HepG2 (cell line): Measurements from ENCODE around the gene PAX7. TPM values are rescaled to one million over a fixed set of nuclear protein-coding genes. Genes with fewer than 3 reads are reported as not detected.

Experiments
- ATAC-seq: fragments of 200-7000 bp; cut with Tn5 transposase; 3 replicates; pipeline ENCODE4 v1.9.1; 2020; ENCODE audit warnings: mild to moderate bottlenecking, moderate library complexity
- BruUV-seq: library from RNA; stranded (reverse); fragments of 400-500 nt; replicated peaks from 2 replicates; lab custom pipeline; 2021; lab: Mats Ljungman, UMichigan
- CTCF ChIA-PET: fragments of 300-600 bp; formaldehyde crosslinking; extraction: SDS; loops from one replicate; lab custom pipeline; 2021; ENCODE audit warnings: low total read pairs, inconsistent platforms, low intra/inter-chr PET ratio; lab: Yijun Ruan, JAX
- POLR2A ChIA-PET: fragments of 350-600 bp; sonication (Branson Sonifier 250); formaldehyde crosslinking; loops from one replicate; lab custom pipeline; 2020; ENCODE audit warnings: antibody characterized with exemption, inconsistent platforms; lab: Yijun Ruan, JAX
- DNase-seq: peaks from one replicate; pipeline ENCODE4 v3.0.0-alpha.2; 2015; ENCODE audit warnings: low spot score
- FAIRE-seq: peaks from 3 replicates; lab custom pipeline; 2011; peaks lifted over from hg19 to GRCh38; lab: Jason Lieb, UNC
- H2AFZ ChIP-seq: one replicate; pipeline ENCODE4 v1.6.1; 2011; ENCODE audit warnings: low read length, inconsistent platforms
- H3K27ac ChIP-seq: fragments of 300-600 bp; 3 replicates; pipeline ENCODE4 v1.8.0; 2011; ENCODE audit warnings: mixed run types, mild to moderate bottlenecking, mixed read lengths, low read length, inconsistent platforms; ENCODE audit not compliant: insufficient read depth; ENCODE audit errors: extremely low read length
- H3K27me3 ChIP-seq, 2 experiments: fragments of 200-600 bp in 1 of 2; 2 replicates in 1 of 2; 3 replicates in 1 of 2; pipeline versions ENCODE4 v1.6.0 to v1.8.0; 2011; ENCODE audit warnings: low read length in 2 of 2, mild to moderate bottlenecking in 2 of 2, moderate library complexity in 2 of 2, inconsistent platforms in 1 of 2; ENCODE audit not compliant: insufficient read depth in 2 of 2, control insufficient read depth in 1 of 2
- H3K36me3 ChIP-seq, 2 experiments: fragments of 200-600 bp in 1 of 2; replicated peaks in 1 of 2; 2 replicates in 1 of 2; 3 replicates in 1 of 2; pipeline versions ENCODE4 v1.5.1 to v1.8.0; 2011; ENCODE audit warnings: low read length in 2 of 2, inconsistent platforms in 1 of 2; ENCODE audit not compliant: insufficient read depth in 2 of 2, control insufficient read depth in 1 of 2
- H3K4me1 ChIP-seq: 2 replicates; pipeline ENCODE4 v1.5.1; 2012; ENCODE audit warnings: low read length, inconsistent platforms; ENCODE audit not compliant: insufficient read depth
- H3K4me2 ChIP-seq: 2 replicates; pipeline ENCODE4 v1.6.0; 2011; ENCODE audit warnings: low read depth, low read length, inconsistent platforms
- H3K4me3 ChIP-seq, 3 experiments: fragments of 200-600 bp in 1 of 3; sonication (generic), shearing (Covaris generic) in 1 of 3; replicated peaks in 1 of 3; 2 replicates each; pipeline ENCODE4 v1.5.1; 2011 to 2016; ENCODE audit warnings: low read length in 3 of 3, inconsistent platforms in 2 of 3, low read depth in 2 of 3, mild to moderate bottlenecking in 2 of 3, control low read depth in 1 of 3, mixed read lengths in 1 of 3; ENCODE audit not compliant: insufficient read depth in 1 of 3
- H3K79me2 ChIP-seq: one replicate; pipeline ENCODE4 v1.6.1; 2011; ENCODE audit warnings: low read length, inconsistent platforms; ENCODE audit not compliant: insufficient read depth
- H3K9ac ChIP-seq: 2 replicates; pipeline ENCODE4 v1.6.0; 2011; ENCODE audit warnings: mild to moderate bottlenecking, low read depth, low read length, inconsistent platforms; ENCODE audit not compliant: insufficient read depth
- H3K9me3 ChIP-seq: 2 replicates; pipeline ENCODE4 v1.5.1; 2012; ENCODE audit warnings: mild to moderate bottlenecking, low read length
- H4K20me1 ChIP-seq: 2 replicates; pipeline ENCODE4 v1.6.0; 2011; ENCODE audit warnings: inconsistent platforms, mild to moderate bottlenecking, low read length, moderate library complexity; ENCODE audit not compliant: insufficient read depth
- BHLHE40 ChIP-seq: IDR thresholded peaks from 2 replicates; pipeline ENCODE4 v1.6.1; 2011; ENCODE audit warnings: low read length, improper control_type of control experiment
- ELF1 ChIP-seq: sonication (generic); formaldehyde crosslinking; IDR thresholded peaks from 2 replicates; pipeline ENCODE4 v1.4.0; 2020; ENCODE audit warnings: missing genetic modification reagents
- HNF1A ChIP-seq, 2 experiments: sonication (generic) in 1 of 2; formaldehyde crosslinking in 1 of 2; IDR thresholded peaks; 2 replicates each; pipeline versions ENCODE4 v1.4.0 to v1.6.1; 2016 to 2020; ENCODE audit warnings: borderline replicate concordance in 1 of 2, low read depth in 1 of 2, mild to moderate bottlenecking in 1 of 2, missing genetic modification reagents in 1 of 2
- MAFK ChIP-seq, 2 experiments: IDR thresholded peaks in 1 of 2; conservative IDR thresholded peaks in 1 of 2; 2 replicates each; pipeline ENCODE4 v1.6.1; 2011; ENCODE audit warnings: improper control_type of control experiment in 2 of 2, low read length in 2 of 2
- MIXL1 ChIP-seq: IDR thresholded peaks from 2 replicates; pipeline ENCODE4 v1.6.1; 2016
- MYPOP ChIP-seq: sonication (generic); formaldehyde crosslinking; IDR thresholded peaks from 2 replicates; pipeline ENCODE4 v1.8.1; 2023; ENCODE audit warnings: mild to moderate bottlenecking, moderate library complexity, missing genetic modification reagents
- PAXIP1 ChIP-seq: sonication (generic); formaldehyde crosslinking; conservative IDR thresholded peaks from 2 replicates; pipeline ENCODE4 v1.4.0; 2020; ENCODE audit warnings: mild to moderate bottlenecking, missing genetic modification reagents, moderate library complexity
- RARA ChIP-seq: IDR thresholded peaks from 2 replicates; pipeline ENCODE4 v1.6.1; 2016; ENCODE audit warnings: missing genetic modification reagents, missing compliant biosample characterization
- SP140L ChIP-seq: sonication (generic); formaldehyde crosslinking; IDR thresholded peaks from 2 replicates; pipeline ENCODE4 v1.4.0; 2020; ENCODE audit warnings: missing genetic modification reagents, borderline replicate concordance
- ZBTB39 ChIP-seq: sonication (generic); formaldehyde crosslinking; IDR thresholded peaks from 2 replicates; pipeline ENCODE4 v1.5.0; 2020; ENCODE audit warnings: missing genetic modification reagents
- ZNF24 ChIP-seq: fragments of 450-650 bp; IDR thresholded peaks from 2 replicates; pipeline ENCODE4 v1.6.1; 2017; ENCODE audit warnings: antibody characterized with exemption, mild to moderate bottlenecking
- ZNF251 ChIP-seq: sonication (generic); formaldehyde crosslinking; IDR thresholded peaks from 2 replicates; pipeline ENCODE4 v1.9.0; 2021; ENCODE audit warnings: mild to moderate bottlenecking, missing genetic modification reagents
- ZNF768 ChIP-seq: sonication (generic); formaldehyde crosslinking; IDR thresholded peaks from 2 replicates; pipeline ENCODE4 v1.4.0; 2020; ENCODE audit warnings: missing genetic modification reagents
- WGBS: methylation state at CpG from one replicate; pipeline ENCODE4 v1.1.6; 2017; ENCODE audit warnings: low lambda C conversion rate; 5-methylcytosine and 5-hydroxymethylcytosine counted together
- in situ Hi-C: cut with HindIII; loops from 2 replicates; pipeline ENCODE4 v1.10.0; 2017; ENCODE audit warnings: low pct_unique_long_range_greater_than_20kb; ENCODE audit not compliant: extremely low pct_ligation_motif_present
- intact Hi-C: fragments of 100-400 bp; cut with micrococcal nuclease; formaldehyde crosslinking; loops from one replicate; pipeline ENCODE4 v1.10.0; 2022; ENCODE audit not compliant: unreplicated experiment
- polyA plus RNA-seq, 8 experiments: library from polyadenylated mRNA; depleted of rRNA in 3 of 8; stranded (reverse) in 7 of 8; unstranded in 1 of 8; fragments of >200 nt; fragmentation: Illumina TruSeq in 4 of 8; extraction: Trizol in 4 of 8; gene quantifications; 2 replicates each; pipeline versions ENCODE4 v1.2.1 to v1.2.3, GENCODE V29; 2011 to 2016; ENCODE audit warnings: low read depth in 4 of 8, missing spikeins in 1 of 8, mixed read lengths in 1 of 8; ENCODE audit not compliant: insufficient read depth in 1 of 8
- total RNA-seq, 5 experiments: library from RNA; depleted of rRNA; stranded (reverse); fragments of >200 nt; fragmentation: Illumina TruSeq; extraction: Trizol; gene quantifications; 2 replicates each; pipeline ENCODE4 v1.2.3, GENCODE V29; 2016; ENCODE audit warnings: low read depth in 1 of 5

The PAX7 gene
- total and polyA plus RNA-seq, 2 of the 13 experiments (the other 11 are each of a cell fraction or from before 2014, with no cell fraction given): not detected

- 0 out of 2 replicates have a peak, but pooled peaks cover 2% of the 10 kb centered on the region for H4K20me1 ChIP-seq
- no TSS peak for BruUV-seq
- in situ Hi-C loops (loop anchor here (5.0 kb wide), 1 partner anchor 80 kb away; no protein-coding TSS in a partner anchor), intact Hi-C loops (no loop called here)
- no peak overlapping the region for H2AFZ ChIP-seq
- peaks cover 0 to 45% of the 10 kb centered on the region in 2 experiments; a peak in 3 of 5 replicates for H3K27me3 ChIP-seq
- no peak overlapping the region for H3K9ac ChIP-seq
- POLR2A ChIA-PET: no interaction called here
- ATAC-seq: no peak; the same call in 2 of the 3 replicates
- H3K4me1 ChIP-seq: no peaks in the 10 kb centered on the region
- FAIRE-seq: no peak
- H3K36me3 ChIP-seq: no peaks in the 10 kb centered on the region
- H3K79me2 ChIP-seq: no peaks in the 10 kb centered on the region
- no peak for DNase-seq
- 100% methylated on average over 1 of the region's 5 CpGs for WGBS
- no peaks in the 10 kb centered on the region for H3K9me3 ChIP-seq
- H3K27ac ChIP-seq: no peak overlapping the region
- TF ChIP-seq SP140L (CRISPR knock-in tag): no peak
- TF ChIP-seq MIXL1 (CRISPR knock-in tag): no peak
- no peak for TF ChIP-seq RARA
- no peak for TF ChIP-seq BHLHE40
- no peak for TF ChIP-seq PAXIP1 (CRISPR knock-in tag)
- TF ChIP-seq ZNF24: peak; percentile 89
- peak; percentile 83 for TF ChIP-seq ZNF768 (CRISPR knock-in tag)
- TF ChIP-seq ZNF251: no peak
- TF ChIP-seq MAFK (conservative IDR thresholded peaks at IDR 0.05 in 1 of 2, IDR thresholded peaks at IDR 0.05 in 1 of 2; ENCODE audit: low read length in 2 of 2): no peak
- no peak for TF ChIP-seq MYPOP
- no peak for TF ChIP-seq HNF1A (IDR thresholded peaks at IDR 0.05; ENCODE audit: low read depth)
- TF ChIP-seq HNF1A (CRISPR knock-in tag; IDR thresholded peaks at IDR 0.05; ENCODE audit: borderline replicate concordance): no peak
- TF ChIP-seq ELF1 (CRISPR knock-in tag): no peak
- TF ChIP-seq ZBTB39: no peak
- TF ChIP-seq, all 625 proteins: peak for 2
- CTCF ChIA-PET: no interaction called here
- Histone ChIP-seq H3K4me2 (no peak overlapping the region), H3K4me3 (no peak overlapping the region)
Observed at GRCh38 chr1:18602533-18603211, 28.0 kb upstream of the PAX7 start.
